ENCODE measurements around the gene GTSE1. TPM values are rescaled to one million over a fixed set of nuclear protein-coding genes. Genes with fewer than 3 reads are reported as not detected.

Gene GTSE1
- total RNA-seq, 1 experiment from 2014 or later = 42.6 TPM

GRCh38 chr22:46354993-46355305 is 58.3 kb downstream of the GTSE1 start:
- Histone ChIP-seq H3K4me2 (ENCODE audit: insufficient read depth, insufficient read length, low read length) (no peak overlapping the region), H4K91ac (ENCODE audit: insufficient read length, low read depth, low read length) (no peak overlapping the region), H2AFZ (ENCODE audit: low read length) (no peak overlapping the region), H3K23me2 (ENCODE audit: insufficient read length, low read depth, low read length, poor library complexity, severe bottlenecking) (no peaks in the 10 kb centered on the region), H3K27me3 (ENCODE audit: insufficient read depth, low read length) (no peaks in the 10 kb centered on the region), H3K9me3 (ENCODE audit: control insufficient read depth, low read depth, low read length) (no peaks in the 10 kb centered on the region), H3K4me1 (ENCODE audit: insufficient read depth, low read length) (no peaks in the 10 kb centered on the region), H3K27ac (ENCODE audit: insufficient read length, low read depth, low read length) (no peak overlapping the region), H3K79me1 (ENCODE audit: insufficient read depth, low read depth, low read length, poor library complexity, severe bottlenecking) (no peaks in the 10 kb centered on the region), H3K4ac (ENCODE audit: low read depth, low read length) (no peak overlapping the region), H3K79me2 (ENCODE audit: insufficient read depth, low read length) (no peaks in the 10 kb centered on the region), H4K8ac (replicated peaks; ENCODE audit: insufficient read length, low read depth, low read length) (no peak overlapping the region), H3K14ac (ENCODE audit: insufficient read depth, low read length) (no peak overlapping the region), H4K5ac (ENCODE audit: insufficient read length, low read depth, low read length) (no peak overlapping the region), H2BK120ac (ENCODE audit: low read depth, low read length, poor library complexity, severe bottlenecking) (no peak overlapping the region), H2BK15ac (ENCODE audit: low read depth, low read length) (no peak overlapping the region), H3K56ac (ENCODE audit: insufficient read length, low read depth, low read length) (no peak overlapping the region), H3K18ac (ENCODE audit: insufficient read length, low read depth, low read length) (no peak overlapping the region), H2BK12ac (ENCODE audit: insufficient read length, low read depth, low read length) (no peak overlapping the region), H4K20me1 (ENCODE audit: control insufficient read depth, insufficient read depth, insufficient read length) (no peaks in the 10 kb centered on the region), H2BK5ac (ENCODE audit: insufficient read length, low read length) (no peak overlapping the region), H3T11ph (ENCODE audit: low read length) (no peak overlapping the region), H2AK5ac (ENCODE audit: insufficient read length, low read length) (no peak overlapping the region), H3K9ac (ENCODE audit: extremely low read depth, insufficient read length, low read length) (no peak overlapping the region), H2BK20ac (ENCODE audit: low read depth, low read length, poor library complexity, severe bottlenecking) (no peak overlapping the region), H3K23ac (ENCODE audit: insufficient read length, low read depth, low read length) (no peak overlapping the region)
- no peaks in the 10 kb centered on the region for H3K27me3 Mint-ChIP-seq (ENCODE audit: low read depth)
- TF ChIP-seq, protein P1, sequence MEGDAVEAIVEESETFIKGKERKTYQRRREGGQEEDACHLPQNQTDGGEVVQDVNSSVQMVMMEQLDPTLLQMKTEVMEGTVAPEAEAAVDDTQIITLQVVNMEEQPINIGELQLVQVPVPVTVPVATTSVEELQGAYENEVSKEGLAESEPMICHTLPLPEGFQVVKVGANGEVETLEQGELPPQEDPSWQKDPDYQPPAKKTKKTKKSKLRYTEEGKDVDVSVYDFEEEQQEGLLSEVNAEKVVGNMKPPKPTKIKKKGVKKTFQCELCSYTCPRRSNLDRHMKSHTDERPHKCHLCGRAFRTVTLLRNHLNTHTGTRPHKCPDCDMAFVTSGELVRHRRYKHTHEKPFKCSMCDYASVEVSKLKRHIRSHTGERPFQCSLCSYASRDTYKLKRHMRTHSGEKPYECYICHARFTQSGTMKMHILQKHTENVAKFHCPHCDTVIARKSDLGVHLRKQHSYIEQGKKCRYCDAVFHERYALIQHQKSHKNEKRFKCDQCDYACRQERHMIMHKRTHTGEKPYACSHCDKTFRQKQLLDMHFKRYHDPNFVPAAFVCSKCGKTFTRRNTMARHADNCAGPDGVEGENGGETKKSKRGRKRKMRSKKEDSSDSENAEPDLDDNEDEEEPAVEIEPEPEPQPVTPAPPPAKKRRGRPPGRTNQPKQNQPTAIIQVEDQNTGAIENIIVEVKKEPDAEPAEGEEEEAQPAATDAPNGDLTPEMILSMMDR (conservative IDR thresholded peaks at IDR 0.05) = no peak
- no peak overlapping the region for H3K4me3 Mint-ChIP-seq
- H3K9me3 Mint-ChIP-seq = peaks cover 0 to 2% of the 10 kb centered on the region in 2 experiments; a peak in 1 of 5 replicates
- WGBS (ENCODE audit: extremely low coverage, insufficient read length, low lambda C conversion rate) = no CpG with 5 or more reads among the region's 7 CpGs
- H3K4me1 Mint-ChIP-seq = no peaks in the 10 kb centered on the region
- peaks cover 29 to 76% (median 61%) of the 10 kb centered on the region in 3 experiments; a peak in 6 of 7 replicates for H3K36me3 Mint-ChIP-seq (ENCODE audit: insufficient read depth in 1 of 3, low read depth in 3 of 3)
- DNase-seq = no peak
- H3K27ac Mint-ChIP-seq = no peak overlapping the region

Data from H9 (cell line).